ENCODE results near the gene PARP11.

GRCh38 chr12:3897371-3897971, 24.3 kb upstream of the PARP11 start:
- TF ChIP-seq CTCF (IDR thresholded peaks at IDR 0.05), result no peak
- no peak for TF ChIP-seq POLR2A (IDR thresholded peaks at IDR 0.05)
